SK-N-SH (cell line): Measurements from ENCODE around the gene CTNNB1. TPM values are rescaled to one million over a fixed set of nuclear protein-coding genes. Genes with fewer than 3 reads are reported as not detected.
A peak's percentile ranks its signal among the peaks of the same experiment; 100 is the strongest.

Experiments used
- CTCF ChIA-PET: fragments of 300-600, 350-600 bp; formaldehyde crosslinking; extraction: SDS; loops from one replicate; lab custom pipeline; 2021; lab: Yijun Ruan, JAX
- POLR2A ChIA-PET: fragments of 350-600 bp; sonication (Branson Sonifier 250); formaldehyde crosslinking; extraction: SDS; loops from one replicate; lab custom pipeline; 2020; ENCODE audit warnings: antibody characterized with exemption, inconsistent platforms; lab: Yijun Ruan, JAX
- DNase-seq: peaks from one replicate; pipeline ENCODE4 v3.0.0; 2012
- H2AFZ ChIP-seq: fragments of 200-600 bp; sonication (generic); 2 replicates; pipeline ENCODE4 v1.8.1; 2016; ENCODE audit warnings: antibody characterized with exemption, mild to moderate bottlenecking, low read depth
- H3F3A ChIP-seq: fragments of 200-600 bp; sonication (generic); replicated peaks from 2 replicates; pipeline ENCODE3; 2016; ENCODE audit warnings: antibody characterized with exemption, mild to moderate bottlenecking; ENCODE audit not compliant: insufficient read depth
- H3K27ac ChIP-seq, 2 experiments: fragments of 200-500 bp in 1 of 2; fragments of 200-600 bp in 1 of 2; sonication (Bioruptor generic) in 1 of 2; sonication (generic), shearing (Covaris generic) in 1 of 2; 2 replicates each; pipeline versions ENCODE4 v1.5.1 to v1.6.1; 2014 to 2016; ENCODE audit warnings: low read depth in 2 of 2, inconsistent platforms in 1 of 2, low read length in 1 of 2, mild to moderate bottlenecking in 1 of 2, mixed read lengths in 1 of 2
- H3K27me3 ChIP-seq: fragments of 200-600 bp; sonication (generic), shearing (Covaris generic); 2 replicates; pipeline ENCODE4 v1.6.1; 2016; ENCODE audit warnings: mixed run types; ENCODE audit not compliant: insufficient read depth
- H3K36me3 ChIP-seq, 2 experiments: fragments of 200-500 bp in 1 of 2; fragments of 200-600 bp in 1 of 2; sonication (Bioruptor generic) in 1 of 2; sonication (generic) in 1 of 2; replicated peaks in 1 of 2; 2 replicates each; pipeline versions ENCODE3 to v1.5.1; 2014 to 2016; ENCODE audit warnings: low read length in 1 of 2, mild to moderate bottlenecking in 1 of 2; ENCODE audit not compliant: insufficient read depth in 2 of 2, control insufficient read depth in 1 of 2
- H3K4me1 ChIP-seq, 2 experiments: fragments of 200-500 bp in 1 of 2; fragments of 200-600 bp in 1 of 2; sonication (Bioruptor generic) in 1 of 2; sonication (generic), shearing (Covaris generic) in 1 of 2; 2 replicates each; pipeline versions ENCODE4 v1.5.1 to v1.6.1; 2014 to 2016; ENCODE audit warnings: low read depth in 1 of 2, low read length in 1 of 2, mixed run types in 1 of 2; ENCODE audit not compliant: insufficient read depth in 2 of 2, control insufficient read depth in 1 of 2
- H3K4me2 ChIP-seq: fragments of 200-600 bp; sonication (generic), shearing (Covaris generic); 2 replicates; pipeline ENCODE4 v1.6.1; 2017; ENCODE audit warnings: mixed run types
- H3K4me3 ChIP-seq, 2 experiments: fragments of 200-500 bp in 1 of 2; fragments of 200-600 bp in 1 of 2; sonication (Bioruptor generic) in 1 of 2; sonication (generic), shearing (Covaris generic) in 1 of 2; 2 replicates each; pipeline versions ENCODE4 v1.5.1 to v1.8.1; 2014 to 2016; ENCODE audit warnings: low read depth in 2 of 2, inconsistent platforms in 1 of 2, low read length in 1 of 2, mild to moderate bottlenecking in 1 of 2, mixed read lengths in 1 of 2, moderate library complexity in 1 of 2
- H3K79me2 ChIP-seq: fragments of 200-600 bp; sonication (generic); 2 replicates; pipeline ENCODE4 v1.8.1; 2017; ENCODE audit warnings: mild to moderate bottlenecking; ENCODE audit not compliant: insufficient read depth
- H3K9ac ChIP-seq: fragments of 200-600 bp; sonication (generic); 2 replicates; pipeline ENCODE4 v1.6.1; 2017; ENCODE audit warnings: mixed run types
- H3K9me2 ChIP-seq: fragments of 200-600 bp; sonication (generic); 2 replicates; pipeline ENCODE4 v1.6.1; 2017; ENCODE audit warnings: mixed run types
- H3K9me3 ChIP-seq: fragments of 200-600 bp; sonication (generic); 2 replicates; pipeline ENCODE4 v1.6.1; 2017; ENCODE audit warnings: mixed run types, mild to moderate bottlenecking, moderate library complexity
- H4K20me1 ChIP-seq: fragments of 200-600 bp; sonication (generic); 2 replicates; pipeline ENCODE4 v1.6.1; 2017; ENCODE audit warnings: mild to moderate bottlenecking, mixed run types; ENCODE audit not compliant: insufficient read depth
- CHD2 ChIP-seq: fragments of 150-350 bp; IDR thresholded peaks from 2 replicates; pipeline ENCODE4 v1.6.1; 2018; ENCODE audit warnings: low read length; ENCODE audit not compliant: partially characterized antibody
- EZH2phosphoT487 ChIP-seq: fragments of 200-600 bp; sonication (generic); IDR thresholded peaks from 2 replicates; pipeline ENCODE4 v1.6.1; 2017; ENCODE audit warnings: low read depth, mixed run types, mild to moderate bottlenecking, antibody characterized with exemption, moderate library complexity, borderline replicate concordance
- FOSL2 ChIP-seq: IDR thresholded peaks from 2 replicates; pipeline ENCODE4 v1.4.0; 2012; ENCODE audit warnings: low read depth, mild to moderate bottlenecking, moderate library complexity, borderline replicate concordance
- MAX ChIP-seq: IDR thresholded peaks from 2 replicates; pipeline ENCODE4 v1.4.0; 2012; ENCODE audit warnings: low read depth
- MEF2A ChIP-seq: IDR thresholded peaks from 2 replicates; pipeline ENCODE4 v1.4.0; 2012; ENCODE audit warnings: low read depth, borderline replicate concordance
- NFIC ChIP-seq: IDR thresholded peaks from 2 replicates; pipeline ENCODE4 v1.4.0; 2012; ENCODE audit warnings: borderline replicate concordance
- RFX5 ChIP-seq: IDR thresholded peaks from 2 replicates; pipeline ENCODE4 v1.6.1; 2012; ENCODE audit warnings: mild to moderate bottlenecking, improper control_type of control experiment, low read length
- TAF1 ChIP-seq: IDR thresholded peaks from 2 replicates; pipeline ENCODE4 v1.6.1; 2012; ENCODE audit warnings: low read depth, mild to moderate bottlenecking, low read length, moderate library complexity, borderline replicate concordance
- TCF12 ChIP-seq: IDR thresholded peaks from 2 replicates; pipeline ENCODE4 v1.4.0; 2012
- TEAD4 ChIP-seq: IDR thresholded peaks from 2 replicates; pipeline ENCODE4 v1.4.0; 2012; ENCODE audit warnings: mild to moderate bottlenecking, borderline replicate concordance; ENCODE audit not compliant: insufficient read depth
- YY1 ChIP-seq: IDR thresholded peaks from 2 replicates; pipeline ENCODE4 v1.4.0; 2012; ENCODE audit warnings: low read depth, mild to moderate bottlenecking
- WGBS: methylation state at CpG from one replicate; pipeline ENCODE4 v1.1.6; 2017; ENCODE audit warnings: low lambda C conversion rate; 5-methylcytosine and 5-hydroxymethylcytosine counted together
- polyA plus RNA-seq, 3 experiments: library from polyadenylated mRNA; depleted of rRNA; stranded (reverse); fragments of >200 nt; gene quantifications; 2 replicates each; pipeline ENCODE4 v1.2.3, GENCODE V29; 2012
- TF ChIP-seq, protein P1 (sequence below): IDR thresholded peaks from 2 replicates; pipeline ENCODE4 v1.6.1; 2012; ENCODE audit warnings: mild to moderate bottlenecking, low read depth, low read length, moderate library complexity

CTNNB1 gene
- polyA plus RNA-seq, 1 of the 3 experiments (the other 2 are of a cell fraction) = 178 TPM

GRCh38 chr3:41223691-41224090 is 24.4 kb downstream of the CTNNB1 start (continued):
- no peak for TF ChIP-seq CHD2

DNA sequence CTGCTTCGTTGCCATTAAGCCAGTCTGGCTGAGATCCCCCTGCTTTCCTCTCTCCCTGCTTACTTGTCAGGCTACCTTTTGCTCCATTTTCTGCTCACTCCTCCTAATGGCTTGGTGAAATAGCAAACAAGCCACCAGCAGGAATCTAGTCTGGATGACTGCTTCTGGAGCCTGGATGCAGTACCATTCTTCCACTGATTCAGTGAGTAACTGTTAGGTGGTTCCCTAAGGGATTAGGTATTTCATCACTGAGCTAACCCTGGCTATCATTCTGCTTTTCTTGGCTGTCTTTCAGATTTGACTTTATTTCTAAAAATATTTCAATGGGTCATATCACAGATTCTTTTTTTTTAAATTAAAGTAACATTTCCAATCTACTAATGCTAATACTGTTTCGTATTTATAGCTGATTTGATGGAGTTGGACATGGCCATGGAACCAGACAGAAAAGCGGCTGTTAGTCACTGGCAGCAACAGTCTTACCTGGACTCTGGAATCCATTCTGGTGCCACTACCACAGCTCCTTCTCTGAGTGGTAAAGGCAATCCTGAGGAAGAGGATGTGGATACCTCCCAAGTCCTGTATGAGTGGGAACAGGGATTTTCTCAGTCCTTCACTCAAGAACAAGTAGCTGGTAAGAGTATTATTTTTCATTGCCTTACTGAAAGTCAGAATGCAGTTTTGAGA is 25.0 kb downstream of the CTNNB1 start:
- ChIA-PET POLR2A (interaction anchor here (0.7 kb wide), 1 partner anchor 25 kb away, joined by 4 read pairs; the partner anchor contains the start of gene CTNNB1), CTCF (interaction anchor here (1.3 to 1.9 kb wide), 3 partner anchors 14 to 643 kb away, joined by 4 to 6 read pairs (median 4); no protein-coding TSS in a partner anchor)
- Histone ChIP-seq H2AFZ (no peak overlapping the region), H3F3A (peaks cover 7% of the 10 kb centered on the region), H4K20me1 (peaks cover 84% of the 10 kb centered on the region), H3K9ac (no peak overlapping the region), H3K36me3 (peaks cover 36 to 48% of the 10 kb centered on the region in 2 experiments), H3K4me1 (peaks cover 3 to 10% of the 10 kb centered on the region in 2 experiments; a peak in 3 of 4 replicates), H3K9me3 (no peaks in the 10 kb centered on the region)
- no peak for DNase-seq
- TF ChIP-seq YY1 (no peak), TCF12 (peak; percentile 10; the same call in 1 of the 2 replicates), MEF2A (peak; percentile 40; the same call in 1 of the 2 replicates), NFIC (peak; percentile 31; the same call in 1 of the 2 replicates)
- TF ChIP-seq, all 33 proteins: peak for 3
- H3K4me3 ChIP-seq = no peak overlapping the region
- 100% methylated on average over 3 of the region's 3 CpGs for WGBS
- H3K9me2 ChIP-seq = no peaks in the 10 kb centered on the region
- H3K27me3 ChIP-seq = no peaks in the 10 kb centered on the region
- H3K27ac ChIP-seq = peak overlapping the region; percentile 39 to 57; a peak in 3 of 4 replicates
- H3K4me2 ChIP-seq = 0 out of 2 replicates have a peak overlapping the region, but pooled peaks have one; percentile 22
- peaks cover 97% of the 10 kb centered on the region for H3K79me2 ChIP-seq

DNA sequence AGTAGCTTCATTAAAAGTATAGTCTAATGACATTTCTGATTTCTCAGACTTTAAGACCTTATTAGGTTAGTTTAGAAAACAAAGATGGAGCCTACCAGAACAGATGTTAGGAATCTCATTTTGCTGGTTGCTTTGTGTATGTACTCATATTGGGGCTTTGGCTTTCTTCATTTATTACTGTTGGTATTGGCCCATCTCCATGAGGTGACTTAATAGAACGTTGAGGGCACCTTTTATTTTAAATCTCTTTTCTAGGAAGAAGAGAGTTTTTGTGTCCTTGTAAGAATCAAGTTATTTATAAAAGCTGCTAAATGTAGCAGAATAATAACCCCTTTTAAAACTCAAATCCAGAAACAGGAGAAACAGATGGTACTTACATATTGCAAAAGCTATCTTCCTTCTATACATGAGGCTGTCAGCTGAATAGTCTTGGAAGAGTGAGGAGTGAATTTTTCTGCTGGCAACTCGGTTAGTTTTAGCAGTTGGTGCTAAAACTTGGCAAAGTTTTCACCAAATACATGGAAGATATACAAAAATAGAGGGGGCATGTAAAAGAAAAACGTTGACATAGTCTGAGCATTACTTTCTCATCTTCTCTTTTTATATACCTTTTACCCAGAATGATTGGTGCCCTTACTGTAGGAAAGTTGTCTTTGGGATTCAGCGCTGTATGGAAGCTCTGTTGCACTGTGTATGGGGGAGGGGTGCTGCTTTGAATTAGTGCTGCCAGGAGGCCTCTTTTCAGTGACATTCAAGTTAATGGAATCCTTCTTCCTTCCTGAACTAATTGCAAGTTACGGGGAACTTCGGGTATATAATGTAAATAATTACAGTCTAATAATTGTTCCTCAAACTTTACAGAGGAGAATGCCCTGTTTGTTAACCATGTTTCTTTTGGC is 35.8 kb downstream of the CTNNB1 start:
- POLR2A ChIA-PET = no interaction called here
- Histone ChIP-seq H3K9me2 (no peaks in the 10 kb centered on the region), H3K79me2 (peaks cover 25% of the 10 kb centered on the region), H3K9ac (no peak overlapping the region), H3K27ac (no peak overlapping the region; a peak in 2 of 4 replicates), H3K4me1 (peaks cover 0 to 7% of the 10 kb centered on the region in 2 experiments; a peak in 1 of 4 replicates), H3K4me3 (no peak overlapping the region), H3F3A (no peaks in the 10 kb centered on the region), H3K9me3 (no peaks in the 10 kb centered on the region), H4K20me1 (peaks cover 44% of the 10 kb centered on the region), H3K36me3 (peaks cover 86 to 94% of the 10 kb centered on the region in 2 experiments), H3K4me2 (no peak overlapping the region), H3K27me3 (no peaks in the 10 kb centered on the region), H2AFZ (no peak overlapping the region)
- 75% methylated on average over 6 of the region's 6 CpGs for WGBS
- no peak for DNase-seq
- CTCF ChIA-PET = interaction anchor here (1.0 to 1.6 kb wide), 4 partner anchors 9 to 651 kb away, joined by 3 to 4 read pairs (median 4); no protein-coding TSS in a partner anchor
- TF ChIP-seq EZH2phosphoT487 (no peak), RFX5 (no peak), MAX (no peak), TEAD4 (no peak), TAF1 (no peak), FOSL2 (no peak), CHD2 (no peak), NFIC (no peak)
- TF ChIP-seq, protein P1, sequence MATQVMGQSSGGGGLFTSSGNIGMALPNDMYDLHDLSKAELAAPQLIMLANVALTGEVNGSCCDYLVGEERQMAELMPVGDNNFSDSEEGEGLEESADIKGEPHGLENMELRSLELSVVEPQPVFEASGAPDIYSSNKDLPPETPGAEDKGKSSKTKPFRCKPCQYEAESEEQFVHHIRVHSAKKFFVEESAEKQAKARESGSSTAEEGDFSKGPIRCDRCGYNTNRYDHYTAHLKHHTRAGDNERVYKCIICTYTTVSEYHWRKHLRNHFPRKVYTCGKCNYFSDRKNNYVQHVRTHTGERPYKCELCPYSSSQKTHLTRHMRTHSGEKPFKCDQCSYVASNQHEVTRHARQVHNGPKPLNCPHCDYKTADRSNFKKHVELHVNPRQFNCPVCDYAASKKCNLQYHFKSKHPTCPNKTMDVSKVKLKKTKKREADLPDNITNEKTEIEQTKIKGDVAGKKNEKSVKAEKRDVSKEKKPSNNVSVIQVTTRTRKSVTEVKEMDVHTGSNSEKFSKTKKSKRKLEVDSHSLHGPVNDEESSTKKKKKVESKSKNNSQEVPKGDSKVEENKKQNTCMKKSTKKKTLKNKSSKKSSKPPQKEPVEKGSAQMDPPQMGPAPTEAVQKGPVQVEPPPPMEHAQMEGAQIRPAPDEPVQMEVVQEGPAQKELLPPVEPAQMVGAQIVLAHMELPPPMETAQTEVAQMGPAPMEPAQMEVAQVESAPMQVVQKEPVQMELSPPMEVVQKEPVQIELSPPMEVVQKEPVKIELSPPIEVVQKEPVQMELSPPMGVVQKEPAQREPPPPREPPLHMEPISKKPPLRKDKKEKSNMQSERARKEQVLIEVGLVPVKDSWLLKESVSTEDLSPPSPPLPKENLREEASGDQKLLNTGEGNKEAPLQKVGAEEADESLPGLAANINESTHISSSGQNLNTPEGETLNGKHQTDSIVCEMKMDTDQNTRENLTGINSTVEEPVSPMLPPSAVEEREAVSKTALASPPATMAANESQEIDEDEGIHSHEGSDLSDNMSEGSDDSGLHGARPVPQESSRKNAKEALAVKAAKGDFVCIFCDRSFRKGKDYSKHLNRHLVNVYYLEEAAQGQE = no peak
